Inflammatory macrophage treated with lipopolysaccharide for 1 hour (primary cell): ENCODE measurements around the gene RNPEPL1.
"Not testable (repeated sequence)": the region's sequence is repeated elsewhere in the genome, so short reads cannot be mapped to it uniquely, and the experiment has no call there.

Experiments
- DNase-seq, 2 donors: peaks; one replicate each; pipeline ENCODE4 v3.0.0-alpha.2; 2020 to 2022

RNPEPL1 gene, protein sequence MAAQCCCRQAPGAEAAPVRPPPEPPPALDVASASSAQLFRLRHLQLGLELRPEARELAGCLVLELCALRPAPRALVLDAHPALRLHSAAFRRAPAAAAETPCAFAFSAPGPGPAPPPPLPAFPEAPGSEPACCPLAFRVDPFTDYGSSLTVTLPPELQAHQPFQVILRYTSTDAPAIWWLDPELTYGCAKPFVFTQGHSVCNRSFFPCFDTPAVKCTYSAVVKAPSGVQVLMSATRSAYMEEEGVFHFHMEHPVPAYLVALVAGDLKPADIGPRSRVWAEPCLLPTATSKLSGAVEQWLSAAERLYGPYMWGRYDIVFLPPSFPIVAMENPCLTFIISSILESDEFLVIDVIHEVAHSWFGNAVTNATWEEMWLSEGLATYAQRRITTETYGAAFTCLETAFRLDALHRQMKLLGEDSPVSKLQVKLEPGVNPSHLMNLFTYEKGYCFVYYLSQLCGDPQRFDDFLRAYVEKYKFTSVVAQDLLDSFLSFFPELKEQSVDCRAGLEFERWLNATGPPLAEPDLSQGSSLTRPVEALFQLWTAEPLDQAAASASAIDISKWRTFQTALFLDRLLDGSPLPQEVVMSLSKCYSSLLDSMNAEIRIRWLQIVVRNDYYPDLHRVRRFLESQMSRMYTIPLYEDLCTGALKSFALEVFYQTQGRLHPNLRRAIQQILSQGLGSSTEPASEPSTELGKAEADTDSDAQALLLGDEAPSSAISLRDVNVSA

DNA sequence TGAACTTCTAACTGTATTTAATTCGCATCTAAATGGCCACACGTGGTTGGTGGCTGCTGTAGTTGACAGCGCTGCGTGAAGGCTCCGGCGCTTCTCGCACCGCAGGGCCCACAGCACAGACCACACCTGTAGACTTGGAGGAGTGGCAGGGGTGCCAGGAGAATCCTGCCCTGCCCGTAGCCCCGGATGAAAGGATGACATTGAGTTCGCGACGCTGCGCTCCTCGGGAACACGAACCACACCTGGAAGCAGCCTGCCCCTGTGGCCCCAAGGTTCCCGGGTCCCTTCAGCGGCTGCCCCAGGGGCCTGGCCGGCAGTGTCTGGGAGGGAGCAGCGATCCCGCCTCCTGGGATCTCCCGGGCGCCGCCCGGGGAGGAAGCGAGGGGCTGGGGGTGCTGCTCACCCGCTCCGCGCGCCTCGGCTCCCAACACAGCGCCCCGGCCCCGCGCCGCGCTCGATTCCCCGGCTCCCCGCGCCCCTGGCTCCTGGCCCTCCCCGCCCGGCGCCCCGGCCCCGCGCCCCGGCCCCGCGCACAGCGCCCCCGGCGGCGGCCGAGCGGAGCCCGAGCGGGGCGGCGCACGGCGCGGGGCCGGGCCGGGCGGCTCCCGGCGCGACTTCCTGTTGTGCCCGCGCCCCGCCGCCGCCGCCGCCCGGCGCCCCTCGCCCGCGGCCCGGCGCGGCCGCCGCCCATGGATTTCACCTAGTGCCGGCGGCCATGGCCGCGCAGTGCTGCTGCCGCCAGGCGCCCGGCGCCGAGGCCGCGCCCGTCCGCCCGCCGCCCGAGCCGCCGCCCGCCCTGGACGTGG is at the start of gene RNPEPL1:
TSS of gene RNPEPL1 (plus strand) at position 613 of the 806 bp plus-strand sequence. CDS start at position 716, 103 bp downstream.
- peak; percentile 12 to 36 for DNase-seq

DNA sequence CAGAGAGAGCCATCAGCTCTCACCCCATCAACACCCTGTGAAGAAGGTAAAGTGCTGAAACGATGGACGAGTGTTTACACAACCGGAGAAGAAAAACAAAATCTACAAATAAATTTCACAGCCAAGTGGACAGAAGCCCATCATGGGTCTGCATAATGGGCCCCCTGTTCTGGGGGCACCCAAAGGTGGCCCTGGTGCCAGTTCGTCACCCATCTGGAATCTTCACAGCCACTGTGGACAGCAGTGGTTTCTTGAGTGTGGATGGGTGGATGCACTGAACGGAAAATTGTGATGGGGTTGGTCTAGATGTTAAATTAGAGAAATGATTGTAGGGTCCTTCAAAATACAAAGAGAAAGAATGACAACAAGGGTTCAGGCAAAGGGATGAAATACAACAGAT is 49.3 kb upstream of the RNPEPL1 start:
- no peak for DNase-seq

DNA sequence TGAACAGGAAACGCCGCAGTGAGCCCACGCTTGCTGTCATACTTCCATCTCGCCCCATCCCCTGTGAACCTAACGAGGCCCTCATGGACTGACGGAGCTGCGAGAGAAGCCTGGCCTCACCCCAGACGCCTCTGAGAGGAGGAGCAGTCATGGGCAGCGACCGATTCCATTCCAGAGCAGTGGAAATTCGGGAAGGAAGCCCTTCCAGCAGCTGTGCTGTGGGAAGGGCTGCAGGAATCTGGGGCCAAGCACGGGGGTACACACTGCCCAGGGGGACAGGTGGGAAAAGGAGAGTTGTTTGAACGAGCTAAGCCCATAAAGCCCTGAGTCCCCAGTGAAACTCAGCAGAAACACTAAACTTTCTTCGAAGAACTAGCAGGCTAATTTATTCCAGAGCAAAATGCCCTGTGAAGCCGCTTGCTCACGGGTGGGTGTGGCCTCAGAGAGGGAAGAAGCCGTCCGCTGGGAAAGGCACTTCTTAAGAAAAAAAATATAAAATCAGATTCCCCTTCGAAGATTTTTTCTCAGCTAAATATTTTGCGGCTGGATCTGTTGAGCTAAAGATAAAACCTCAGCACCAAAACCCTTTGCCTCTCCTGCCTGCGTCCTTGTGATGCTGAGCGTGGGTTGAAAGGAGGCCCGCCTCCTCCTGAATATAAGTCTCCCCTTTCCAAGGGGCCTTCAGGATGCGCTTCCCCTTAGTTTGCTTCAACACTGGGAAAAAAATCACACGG is 48.7 kb upstream of the RNPEPL1 start:
- no peak for DNase-seq

DNA sequence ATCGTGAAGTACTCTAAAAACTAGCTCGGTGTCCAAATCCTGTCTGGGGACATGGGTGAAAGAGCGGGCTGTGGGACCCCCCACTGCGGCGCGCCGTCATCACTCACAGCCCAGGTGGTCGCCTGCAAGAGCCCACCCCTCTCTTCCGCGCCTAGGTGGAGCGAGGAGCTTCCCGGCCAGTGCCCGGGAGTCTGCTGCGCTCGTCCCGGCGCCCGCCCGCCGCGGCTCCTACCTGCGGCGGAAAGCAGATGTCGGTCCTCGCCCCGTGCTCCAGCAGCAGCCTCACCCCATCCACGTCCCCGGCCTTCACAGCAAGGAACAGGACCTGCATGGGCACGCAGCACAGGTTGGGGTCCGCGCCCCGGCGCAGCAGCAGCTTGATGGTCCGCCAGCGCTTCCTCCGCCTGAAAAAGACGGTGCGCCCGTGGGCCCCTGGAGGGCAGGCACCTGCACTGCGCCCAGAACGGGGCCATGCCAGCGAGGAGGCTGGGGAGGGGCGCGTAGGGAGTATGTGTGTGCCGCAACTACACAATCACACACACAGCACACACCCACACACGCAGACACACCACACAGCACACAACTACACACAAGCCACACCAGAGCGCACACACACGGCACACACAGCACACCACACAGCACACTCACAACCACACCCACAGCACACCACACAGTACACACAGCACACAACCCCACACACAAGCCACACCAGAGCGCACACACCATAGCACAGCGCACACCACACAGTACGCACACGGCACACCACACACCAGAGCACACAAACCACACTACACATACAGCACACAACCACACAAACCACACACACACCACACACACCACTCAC is 47.9 kb upstream of the RNPEPL1 start:
- DNase-seq = no peak

DNA sequence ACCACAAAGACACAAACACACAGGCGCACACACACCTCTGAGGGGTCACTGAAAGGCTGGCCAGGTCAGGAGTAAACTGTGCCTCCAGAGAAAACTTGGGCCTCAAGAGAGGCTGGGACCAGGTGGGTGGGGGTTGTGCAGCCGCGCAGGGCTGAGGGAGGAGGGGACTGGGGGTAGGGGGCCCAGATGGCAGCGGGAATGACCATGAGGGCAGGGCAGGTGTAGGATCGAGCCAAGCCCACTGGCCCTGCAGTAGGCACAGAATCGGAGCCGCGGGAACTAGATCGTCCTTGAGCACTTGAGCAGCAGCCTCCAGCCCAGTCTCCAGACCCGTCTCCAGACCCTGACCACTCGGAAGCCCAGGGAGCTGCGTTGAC is 47.3 kb upstream of the RNPEPL1 start:
- no peak for DNase-seq

DNA sequence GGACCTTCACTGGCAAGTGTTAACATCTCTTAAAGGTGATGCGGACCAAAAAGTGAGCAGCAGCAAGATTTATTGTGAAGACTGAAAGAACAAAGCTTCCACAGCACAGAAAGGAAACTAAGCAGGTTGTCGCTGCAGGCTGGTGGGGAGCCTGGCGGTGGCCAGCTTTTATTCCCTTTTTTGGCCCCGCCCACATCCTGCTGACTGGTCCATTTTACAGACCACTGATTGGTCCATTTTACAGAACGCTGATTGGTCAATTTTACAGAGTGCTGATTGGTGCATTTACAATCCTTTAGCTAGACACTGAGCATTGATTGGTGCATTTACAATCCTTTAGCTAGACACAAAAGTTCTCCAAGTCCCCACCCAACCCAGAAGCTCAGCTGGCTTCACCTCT is 46.4 kb upstream of the RNPEPL1 start:
- DNase-seq = not testable (repeated sequence)

DNA sequence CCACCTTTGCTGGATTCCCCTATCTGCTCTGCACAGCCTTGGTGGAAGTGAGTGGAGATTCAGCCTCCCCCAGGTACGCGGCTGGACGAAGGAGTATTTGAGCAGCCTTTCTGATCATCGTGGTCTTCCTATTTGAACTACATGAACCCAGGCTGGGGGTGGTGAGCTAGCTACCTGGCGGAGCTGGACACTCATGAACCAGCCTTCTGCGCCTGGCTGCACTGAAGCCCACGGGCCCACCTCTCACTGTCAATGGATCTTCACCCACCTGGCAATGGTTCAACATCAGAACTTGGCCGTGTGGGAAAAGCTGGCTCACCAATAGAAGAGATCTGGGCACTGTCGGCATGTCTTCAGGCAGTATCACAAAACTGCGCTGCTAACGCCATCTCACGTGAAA is 45.9 kb upstream of the RNPEPL1 start:
- no peak for DNase-seq

DNA sequence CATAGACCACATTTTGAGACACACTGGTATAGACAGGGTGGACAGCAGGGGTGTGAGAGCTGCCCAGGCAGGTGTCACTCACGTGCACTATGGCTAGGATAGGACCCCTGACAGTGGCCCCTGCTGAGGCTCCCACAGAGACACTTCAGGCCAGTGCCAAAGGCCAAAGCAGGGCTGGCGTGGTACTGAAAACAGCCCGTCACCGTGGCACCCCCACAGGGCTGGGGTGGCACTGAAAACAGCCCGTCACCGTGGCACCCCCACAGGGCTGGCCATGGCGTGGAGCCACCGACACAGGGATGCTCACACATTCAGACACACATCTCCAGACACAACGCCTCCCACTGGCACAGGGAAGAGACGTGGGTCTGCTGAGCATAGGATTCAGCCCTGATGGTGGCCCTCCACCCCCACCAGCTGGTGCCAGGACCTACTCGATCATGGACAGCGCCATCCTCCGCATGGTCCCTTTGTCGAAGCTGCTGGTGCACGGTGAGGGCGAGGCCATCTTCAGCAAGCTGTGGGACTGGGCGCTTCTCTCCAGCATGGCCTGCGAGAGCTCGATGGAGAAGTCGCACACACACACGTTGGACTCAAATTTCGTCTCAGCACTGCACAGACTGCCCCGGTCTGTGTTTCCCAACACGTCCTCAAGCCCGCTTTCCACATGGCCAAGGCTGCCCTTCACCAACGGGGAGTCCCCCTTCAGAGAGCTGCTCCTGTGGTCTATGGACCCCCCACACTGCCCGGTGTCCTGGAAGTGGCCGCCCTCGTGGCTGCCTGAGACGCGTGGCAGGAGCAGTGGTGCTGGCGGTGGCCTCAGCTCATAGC is 44.6 kb upstream of the RNPEPL1 start:
- no peak for DNase-seq

DNA sequence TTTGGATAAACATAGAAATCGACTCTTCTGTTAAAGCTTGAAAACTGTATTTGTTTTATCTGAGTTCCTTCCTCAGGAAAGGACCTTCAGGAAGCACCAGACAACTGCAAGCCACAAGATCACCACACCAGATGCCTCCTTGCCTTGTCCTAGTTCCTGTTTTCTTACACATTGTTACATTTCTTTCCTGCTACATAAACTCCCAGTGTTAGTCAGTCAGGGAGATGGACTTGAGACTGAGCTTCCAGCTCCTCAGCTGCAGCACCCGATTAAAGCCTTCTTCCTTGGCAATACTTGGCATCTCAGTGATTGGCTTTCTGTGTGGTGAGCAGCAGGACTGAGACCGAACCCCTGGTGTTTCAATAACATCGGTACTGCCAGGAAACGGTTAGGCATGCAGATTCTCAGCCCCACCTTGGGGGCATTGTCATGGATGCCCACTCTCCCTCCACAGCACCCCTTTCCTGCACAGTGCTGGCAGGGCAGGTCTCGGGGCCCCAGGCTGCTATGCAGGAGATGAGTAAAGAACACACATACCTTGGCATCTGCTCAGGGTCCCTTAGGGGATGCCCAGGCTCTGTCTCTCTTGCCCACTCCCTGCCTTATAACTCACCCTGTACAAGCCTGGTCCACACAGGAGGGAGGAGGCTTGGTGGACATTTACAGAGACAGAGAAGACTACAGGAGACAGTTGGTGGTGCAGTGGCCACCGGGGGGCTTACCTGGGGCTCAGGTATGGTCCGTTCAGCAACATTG is 43.1 kb upstream of the RNPEPL1 start:
- no peak for DNase-seq

DNA sequence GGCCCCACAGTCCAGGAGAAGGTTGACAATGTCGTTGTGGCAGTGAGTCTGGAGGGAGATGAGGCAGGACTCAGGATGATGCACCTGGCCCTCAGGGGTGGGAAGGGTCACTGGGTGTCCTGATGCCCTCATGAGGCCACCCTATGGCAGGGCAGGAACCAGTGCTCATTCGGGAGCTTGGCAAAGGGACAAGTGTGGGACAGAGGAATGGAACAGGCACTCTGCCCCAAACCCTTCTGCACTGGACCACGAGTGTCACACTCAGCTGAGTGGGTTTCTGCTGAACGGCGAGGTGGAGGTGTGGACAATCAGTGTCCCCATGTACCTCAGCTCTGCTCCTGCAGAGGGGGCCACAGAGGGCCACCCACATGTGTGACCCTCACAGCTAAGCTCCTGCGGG is 42.5 kb upstream of the RNPEPL1 start:
- no peak for DNase-seq

DNA sequence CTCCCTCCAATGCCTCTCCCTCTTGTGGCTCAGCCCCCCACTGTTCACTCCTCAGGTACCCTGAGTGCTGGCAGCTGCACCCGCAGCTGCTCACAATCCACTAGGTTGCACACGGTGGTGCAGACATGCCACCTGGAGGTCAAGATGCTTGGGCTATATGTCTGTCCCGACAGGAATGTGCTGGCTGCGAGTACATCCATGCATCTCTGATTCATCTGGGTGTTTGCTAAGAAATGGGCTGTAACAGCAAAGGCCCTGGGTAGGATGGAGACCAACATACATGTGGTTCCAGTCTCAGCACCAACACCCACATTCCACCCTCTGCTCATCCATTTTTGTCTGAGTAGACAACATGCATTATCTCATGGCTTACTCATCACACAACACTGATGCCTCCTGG is 41.8 kb upstream of the RNPEPL1 start:
- DNase-seq = no peak

DNA sequence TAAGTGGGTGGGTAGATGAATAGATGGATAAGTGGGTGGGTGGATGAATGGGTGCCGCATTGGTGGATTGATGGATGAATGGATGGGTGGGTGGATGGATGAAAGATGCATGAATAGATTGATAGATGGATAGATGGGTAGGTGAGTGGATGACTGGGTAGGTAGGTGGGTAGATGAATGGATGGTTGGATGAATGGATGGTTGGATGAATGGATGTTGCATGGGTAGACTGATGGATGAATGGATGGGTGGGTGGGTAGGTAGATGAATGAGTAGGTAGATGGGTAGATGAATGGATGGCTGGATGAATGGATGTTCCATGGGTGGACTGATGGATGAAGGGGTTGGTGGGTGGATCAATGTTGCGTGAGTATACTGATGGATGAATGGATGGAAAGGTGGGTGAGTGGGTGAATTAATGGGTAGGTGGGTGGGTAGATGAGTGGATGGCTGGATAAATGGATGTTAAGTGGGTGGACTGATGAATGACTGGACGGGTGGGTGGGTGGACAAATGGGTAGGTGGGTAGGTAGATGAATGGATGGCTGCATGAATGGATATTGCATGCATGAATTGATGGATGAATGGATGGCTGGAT is 41.0 kb upstream of the RNPEPL1 start:
- DNase-seq = no peak

DNA sequence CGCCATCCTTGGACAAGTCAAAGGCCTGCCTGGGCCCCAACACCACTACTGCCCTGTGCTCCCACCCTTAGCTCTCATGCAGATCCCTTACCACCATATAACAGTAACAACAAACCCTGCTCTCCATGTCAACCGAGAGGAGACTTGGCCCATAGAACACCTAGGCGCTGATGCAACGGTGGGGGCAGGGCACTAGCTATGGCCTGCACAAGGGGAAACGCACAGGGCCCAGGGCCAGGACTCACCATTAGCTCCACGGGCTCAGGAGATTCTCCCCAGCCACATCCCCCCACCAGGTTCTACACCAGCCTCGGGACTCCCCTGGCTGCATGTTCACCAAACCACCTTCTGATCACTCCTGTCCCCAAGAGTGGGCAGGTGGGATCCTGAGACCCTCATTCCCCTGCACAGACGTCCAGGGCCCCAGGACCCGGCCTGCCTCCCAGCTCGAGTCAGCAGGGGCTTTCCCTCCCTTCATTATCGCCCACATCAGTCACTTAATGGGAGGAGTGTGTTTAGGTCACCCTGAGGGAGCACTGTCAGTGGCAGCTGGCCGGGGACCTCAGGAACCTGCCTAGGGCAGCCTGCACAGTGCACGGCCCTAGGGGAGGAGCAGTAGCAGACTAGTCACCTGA is 39.8 kb upstream of the RNPEPL1 start:
- no peak for DNase-seq

DNA sequence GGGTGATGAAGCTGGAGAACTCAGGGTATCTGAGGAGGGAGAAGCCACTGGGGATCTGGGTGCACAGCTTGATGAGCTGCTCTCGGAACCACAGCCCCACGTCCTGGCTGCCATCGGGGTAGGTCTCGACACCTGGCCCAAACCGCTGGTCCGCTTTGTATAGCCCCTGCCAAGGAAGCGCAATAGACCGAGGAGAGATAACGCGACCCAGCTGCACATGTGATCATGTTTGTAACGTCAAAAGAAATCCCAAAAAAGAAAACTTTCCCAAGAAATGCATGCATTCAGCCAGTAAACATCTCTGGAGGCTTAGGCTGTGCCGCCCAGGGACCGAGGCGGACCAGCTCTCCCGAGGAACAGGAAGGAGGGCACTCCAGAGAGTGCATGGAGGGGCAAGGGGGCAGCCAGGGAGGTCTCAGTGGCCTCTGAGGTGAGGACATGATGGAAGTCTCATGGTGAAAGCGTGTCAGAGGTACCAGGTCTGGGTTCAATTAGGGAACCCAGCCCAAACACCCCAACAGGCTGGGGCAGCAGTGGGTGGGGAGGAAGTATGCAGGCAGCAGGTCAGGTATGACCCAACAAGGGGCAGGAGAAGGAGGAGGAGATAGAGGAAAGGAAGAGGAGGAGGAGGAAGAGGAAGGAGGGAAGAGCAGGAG is 38.8 kb upstream of the RNPEPL1 start:
- no peak for DNase-seq

DNA sequence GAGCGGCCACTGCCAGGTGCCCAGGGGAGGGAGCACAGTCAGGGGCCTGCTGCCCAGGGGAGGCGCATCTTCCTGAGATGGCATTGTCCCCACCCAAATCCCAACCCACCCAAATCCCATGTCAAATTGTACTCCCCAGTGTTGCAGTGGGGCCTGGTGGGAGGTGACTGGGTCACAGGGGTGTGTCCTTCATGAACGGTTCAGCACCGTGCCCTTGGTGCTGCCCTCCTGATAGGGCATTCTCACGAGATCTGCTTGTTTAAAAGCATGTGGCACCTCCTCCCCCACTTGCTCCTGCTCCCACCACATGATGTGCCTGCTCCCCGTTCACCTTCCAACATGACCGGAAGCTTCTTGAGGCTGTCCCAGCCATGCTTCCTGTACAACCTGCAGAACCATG is 38.1 kb upstream of the RNPEPL1 start:
- no peak for DNase-seq

DNA sequence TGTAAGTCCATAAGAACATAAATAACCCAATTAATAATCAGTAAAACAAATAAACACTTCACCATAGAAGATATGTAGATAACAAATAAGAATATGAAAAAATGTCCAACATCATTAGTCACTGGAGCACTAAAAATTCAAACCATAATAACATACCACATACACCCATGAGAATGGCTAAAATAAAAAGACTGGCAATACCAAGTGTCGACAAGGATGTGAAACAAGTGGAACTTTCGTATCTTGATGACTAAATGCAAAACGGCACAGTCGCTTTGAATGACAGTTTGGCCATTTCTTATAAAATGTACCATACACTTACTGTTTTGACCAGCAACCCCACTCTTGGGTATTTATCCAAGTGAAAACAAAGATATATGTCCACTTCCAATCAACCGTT is 37.2 kb upstream of the RNPEPL1 start:
- no peak for DNase-seq

DNA sequence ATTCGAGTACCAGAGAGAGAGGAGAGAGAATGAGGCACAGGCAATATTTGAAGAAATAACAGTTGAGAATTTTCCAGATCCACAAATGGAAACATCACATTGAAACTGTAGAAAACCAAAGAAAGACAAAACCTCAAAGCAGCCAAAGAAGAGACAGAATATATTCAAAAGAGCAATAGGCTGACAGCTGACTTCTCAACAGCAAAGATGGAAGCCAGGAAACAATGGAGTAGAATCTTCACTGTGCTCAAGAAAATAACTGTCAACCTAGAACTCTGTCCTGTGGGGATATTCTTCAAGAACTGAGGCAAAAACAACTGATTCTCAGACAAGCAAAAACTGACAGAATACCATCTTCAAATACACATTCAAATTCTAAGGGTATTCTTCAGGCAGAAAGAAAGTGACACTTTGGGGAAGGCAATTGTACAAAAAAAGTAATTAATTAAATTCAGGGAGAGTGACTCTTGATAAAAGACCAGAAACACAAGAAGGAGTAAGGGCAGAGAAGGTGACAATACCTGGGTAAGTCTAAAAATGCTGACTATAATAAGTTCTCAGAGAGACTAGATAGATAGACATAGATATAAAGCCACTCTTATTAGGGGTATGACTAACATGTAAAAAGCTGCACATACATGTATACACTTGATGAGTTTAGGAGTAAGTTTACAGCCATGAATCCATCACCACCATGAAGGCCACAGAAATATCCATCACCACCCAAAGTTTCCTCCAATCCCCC is 36.1 kb upstream of the RNPEPL1 start:
- no peak for DNase-seq
